HG02885 (cell line): ENCODE measurements around the gene STAB1.

Experiments used
- ATAC-seq: cut with Tn5 transposase; IDR thresholded peaks from one replicate; pipeline ENCODE4 v1.9.1; 2021; ENCODE audit warnings: mild to moderate bottlenecking; ENCODE audit not compliant: unreplicated experiment, poor library complexity

Gene STAB1

GRCh38 chr3:52503788-52504424 is 8.8 kb downstream of the STAB1 start:
- no peak for ATAC-seq

DNA sequence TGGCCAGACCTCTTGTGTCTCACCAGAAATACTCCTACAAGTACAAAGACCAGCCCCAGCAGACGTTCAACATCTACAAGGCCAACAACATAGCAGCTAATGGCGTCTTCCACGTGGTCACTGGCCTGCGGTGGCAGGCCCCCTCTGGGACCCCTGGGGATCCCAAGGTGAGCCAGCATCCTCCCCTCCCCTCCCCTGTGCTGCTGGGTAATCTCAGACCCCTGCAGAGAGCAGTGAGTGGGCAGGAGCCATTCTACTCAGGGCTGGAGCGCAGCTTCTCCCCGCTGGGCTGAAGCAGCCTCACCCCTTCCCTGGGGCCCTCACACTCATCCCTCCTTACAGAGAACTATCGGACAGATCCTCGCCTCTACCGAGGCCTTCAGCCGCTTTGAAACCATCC is 9.8 kb downstream of the STAB1 start:
- no peak for ATAC-seq

DNA sequence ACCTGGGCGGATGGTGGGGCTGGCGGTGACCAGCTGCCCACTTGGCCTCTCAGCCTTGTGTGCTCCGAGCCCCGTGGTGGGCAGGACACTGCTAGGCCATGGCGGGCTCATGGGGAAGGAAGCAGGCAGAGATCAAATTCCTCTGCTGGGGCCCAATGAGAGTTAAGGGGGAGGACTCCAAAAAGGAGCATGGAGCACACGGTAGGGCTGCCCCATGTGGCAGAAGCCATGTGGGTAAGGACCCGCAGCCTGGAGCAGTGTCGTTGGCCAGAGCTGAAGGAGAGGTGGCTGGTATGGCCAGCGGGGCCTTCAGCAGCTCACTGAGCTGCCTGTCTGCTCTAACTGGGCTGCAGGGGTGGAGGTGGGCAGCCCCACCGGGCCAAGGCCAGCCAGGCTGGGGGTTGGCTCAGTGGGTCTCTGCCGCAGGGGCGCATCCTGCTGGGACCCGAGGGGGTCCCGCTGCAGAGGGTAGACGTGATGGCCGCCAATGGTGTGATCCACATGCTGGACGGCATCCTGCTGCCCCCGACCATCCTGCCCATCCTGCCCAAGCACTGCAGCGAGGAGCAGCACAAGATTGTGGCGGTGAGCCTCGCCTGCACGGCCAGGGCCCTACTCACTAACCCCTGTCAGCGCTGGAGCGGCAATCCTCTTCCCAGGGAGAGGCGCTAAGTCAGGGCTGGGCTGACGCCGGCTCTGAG is 11.3 kb downstream of the STAB1 start:
- ATAC-seq, result no peak

DNA sequence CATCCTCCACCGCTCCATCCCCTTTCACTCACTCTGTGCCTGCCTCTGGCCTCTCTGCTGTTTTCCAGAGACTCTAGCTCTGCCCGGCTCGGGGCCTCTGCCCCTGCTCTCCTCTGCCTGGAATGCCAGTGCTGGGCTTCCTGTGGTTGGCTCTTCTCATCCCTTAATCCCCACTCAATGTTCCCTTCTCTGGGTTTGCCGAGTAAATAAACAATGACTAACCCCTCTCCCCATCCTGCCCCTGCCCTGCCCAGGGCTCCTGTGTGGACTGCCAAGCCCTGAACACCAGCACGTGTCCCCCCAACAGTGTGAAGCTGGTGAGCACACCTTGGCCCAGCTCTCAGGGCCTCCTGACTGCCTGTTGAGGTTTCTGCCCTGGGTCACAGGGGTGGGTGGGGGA is 12.2 kb downstream of the STAB1 start:
- no peak for ATAC-seq

DNA sequence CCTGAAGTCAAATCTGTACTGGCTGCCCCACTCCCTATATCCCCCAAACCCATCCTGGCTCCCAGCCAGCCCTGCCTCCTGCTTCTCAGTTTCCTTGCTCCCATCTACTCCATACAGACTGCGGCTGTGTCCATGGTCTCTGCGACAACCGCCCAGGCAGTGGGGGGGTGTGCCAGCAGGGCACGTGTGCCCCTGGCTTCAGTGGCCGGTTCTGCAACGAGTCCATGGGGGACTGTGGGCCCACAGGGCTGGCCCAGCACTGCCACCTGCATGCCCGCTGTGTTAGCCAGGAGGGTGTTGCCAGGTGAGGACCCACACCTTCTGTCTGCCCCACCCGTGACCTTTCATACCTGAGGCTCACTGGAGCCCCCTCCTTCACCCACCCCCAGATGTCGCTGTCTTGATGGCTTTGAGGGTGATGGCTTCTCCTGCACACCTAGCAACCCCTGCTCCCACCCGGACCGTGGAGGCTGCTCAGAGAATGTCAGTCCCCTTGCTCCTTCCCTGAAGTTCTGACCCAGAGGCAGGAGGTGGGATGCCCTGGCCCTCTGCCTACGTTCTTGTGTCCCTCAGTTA is 14.7 kb downstream of the STAB1 start:
- ATAC-seq, result no peak

DNA sequence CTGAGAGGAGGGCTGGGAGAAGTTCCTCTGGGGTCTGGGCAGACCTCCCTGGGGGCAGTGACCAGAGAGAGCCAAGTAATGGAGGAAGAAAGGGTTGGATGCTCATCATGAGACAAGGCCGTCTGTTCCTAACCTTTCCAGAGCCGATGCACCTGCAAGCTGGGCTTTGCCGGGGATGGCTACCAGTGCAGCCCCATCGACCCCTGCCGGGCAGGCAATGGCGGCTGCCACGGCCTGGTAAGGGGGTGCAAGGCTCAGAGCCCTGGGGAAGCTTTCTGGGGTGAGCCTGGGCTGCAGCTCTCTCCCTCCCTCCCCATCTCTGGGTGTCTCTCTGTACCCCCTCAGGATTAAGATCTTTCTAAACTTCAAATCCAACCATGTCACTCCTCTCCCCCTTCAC is 16.4 kb downstream of the STAB1 start:
- ATAC-seq, result no peak

DNA sequence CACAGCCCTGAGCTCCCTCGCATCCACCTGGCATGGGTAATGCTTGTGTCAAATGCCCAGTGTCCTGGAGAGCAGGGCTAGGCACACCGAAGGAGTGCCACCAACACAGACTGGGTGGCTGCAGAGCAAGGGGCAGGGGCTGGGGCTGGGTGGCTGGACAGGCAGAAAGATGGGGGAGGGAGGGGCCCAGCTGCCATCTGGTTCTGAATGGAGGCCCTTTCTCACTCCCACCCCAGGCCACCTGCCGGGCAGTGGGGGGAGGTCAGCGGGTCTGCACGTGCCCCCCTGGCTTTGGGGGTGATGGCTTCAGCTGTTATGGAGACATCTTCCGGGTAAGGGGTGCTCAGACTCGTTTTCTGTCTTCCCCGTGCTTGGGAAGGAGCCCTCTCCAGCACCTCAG is 17.0 kb downstream of the STAB1 start:
- ATAC-seq, result no peak

GRCh38 chr3:52512727-52513126 is 17.6 kb downstream of the STAB1 start:
- ATAC-seq, result no peak

DNA sequence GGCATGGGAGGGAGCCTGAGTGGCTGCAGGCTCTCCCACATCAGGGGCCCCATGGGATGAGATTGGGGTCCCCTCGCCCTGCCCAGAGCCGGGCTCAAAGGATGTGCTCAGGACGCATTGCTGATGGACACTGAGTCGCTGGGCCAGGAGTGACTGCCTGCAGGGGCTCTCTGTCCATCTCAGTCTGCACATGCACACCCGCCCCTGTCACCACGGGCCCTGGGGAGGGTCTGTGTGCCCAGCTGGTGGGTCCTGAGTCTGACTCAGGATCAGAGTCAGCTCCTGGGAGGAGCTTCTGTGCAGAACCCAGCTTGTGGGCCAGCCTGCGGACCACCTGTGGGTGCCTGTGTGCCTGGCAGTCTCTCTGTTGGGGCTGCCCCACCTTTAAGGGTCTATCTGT is 18.1 kb downstream of the STAB1 start:
- ATAC-seq, result no peak

DNA sequence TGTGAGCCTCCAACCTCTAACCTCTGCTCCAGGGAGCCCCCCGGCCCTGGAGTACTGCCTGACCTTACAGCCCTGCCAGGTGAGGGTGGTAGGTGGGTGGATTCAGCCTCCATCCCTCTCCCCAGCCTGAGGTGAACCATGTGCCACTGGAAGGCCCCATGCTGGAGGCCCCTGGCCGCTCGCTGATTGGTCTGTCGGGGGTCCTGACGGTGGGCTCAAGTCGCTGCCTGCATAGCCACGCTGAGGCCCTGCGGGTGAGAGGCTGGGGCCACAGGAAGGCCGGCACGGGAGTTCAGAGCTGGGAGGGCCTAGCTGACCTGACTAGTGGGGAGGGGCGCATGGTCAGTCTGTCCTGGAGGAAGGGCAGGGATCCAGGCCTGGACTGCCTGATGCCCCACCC is 19.4 kb downstream of the STAB1 start:
- no peak for ATAC-seq

- no peak for ATAC-seq
These were observed 20.1 kb downstream of the STAB1 start for GRCh38 chr3:52515192-52515591.

- ATAC-seq, result no peak
These were observed 21.5 kb downstream of the STAB1 start for GRCh38 chr3:52516509-52517195.

GRCh38 chr3:52517796-52518722 is 22.9 kb downstream of the STAB1 start:
- no peak for ATAC-seq

- ATAC-seq, result no peak
These were observed 23.7 kb downstream of the STAB1 start for GRCh38 chr3:52518723-52519444.

- ATAC-seq, result no peak
These were observed 24.5 kb downstream of the STAB1 start for GRCh38 chr3:52519445-52520140.

DNA sequence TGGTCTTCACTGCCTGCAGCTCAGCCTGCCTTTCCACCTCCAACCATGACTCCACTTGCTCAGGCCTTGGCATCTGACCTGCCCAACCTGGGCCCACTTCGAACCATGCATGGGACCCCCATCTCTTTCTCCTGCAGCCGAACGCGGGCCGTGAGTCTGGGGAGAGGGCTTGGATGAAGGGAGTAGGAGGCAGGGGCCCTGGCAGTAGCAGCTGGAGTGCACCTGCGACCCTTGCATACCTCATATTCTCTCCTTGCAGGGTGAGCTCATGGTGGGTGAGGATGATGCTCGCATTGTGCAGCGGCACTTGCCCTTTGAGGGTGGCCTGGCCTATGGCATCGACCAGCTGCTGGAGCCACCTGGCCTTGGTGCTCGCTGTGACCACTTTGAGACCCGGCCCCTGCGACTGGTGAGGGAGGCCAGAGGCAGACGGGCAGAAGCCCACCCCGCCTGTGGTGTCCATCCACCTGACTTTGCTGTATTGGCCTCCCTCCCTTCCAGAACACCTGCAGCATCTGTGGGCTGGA is 25.1 kb downstream of the STAB1 start:
- no peak for ATAC-seq

DNA sequence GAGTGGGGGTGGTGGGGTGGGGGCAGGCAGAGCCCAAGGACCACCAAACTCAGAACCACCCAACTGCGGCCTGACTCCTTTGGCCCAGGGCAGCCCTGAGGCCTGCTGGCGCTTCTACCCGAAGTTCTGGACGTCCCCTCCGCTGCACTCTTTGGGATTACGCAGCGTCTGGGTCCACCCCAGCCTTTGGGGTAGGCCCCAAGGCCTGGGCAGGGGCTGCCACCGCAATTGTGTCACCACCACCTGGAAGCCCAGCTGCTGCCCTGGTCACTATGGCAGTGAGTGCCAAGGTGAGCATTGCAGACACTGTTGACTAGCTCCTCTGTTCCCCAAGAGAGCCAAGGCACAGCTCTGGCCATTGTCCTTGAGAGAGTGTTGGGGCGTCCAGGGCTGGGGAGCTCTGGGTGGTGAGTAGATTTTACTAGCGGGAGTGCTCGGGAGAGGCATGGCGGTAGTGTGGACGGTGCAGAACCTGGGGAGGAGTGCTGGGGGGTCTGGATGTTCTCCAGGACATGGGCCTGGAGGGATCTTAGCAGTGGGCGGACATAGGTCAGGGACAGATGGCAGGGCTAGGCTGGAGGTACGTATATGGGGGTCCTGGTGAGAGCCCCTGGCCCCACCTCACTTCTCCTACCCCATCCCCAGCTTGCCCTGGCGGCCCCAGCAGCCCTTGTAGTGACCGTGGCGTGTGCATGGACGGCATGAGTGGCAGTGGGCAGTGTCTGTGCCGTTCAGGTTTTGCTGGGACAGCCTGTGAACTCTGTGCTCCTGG is 25.8 kb downstream of the STAB1 start:
- ATAC-seq, result no peak

GRCh38 chr3:52521488-52521824 is 26.3 kb downstream of the STAB1 start:
- ATAC-seq, result no peak
